Hepatocyte (in vitro differentiated cells): ENCODE measurements around the gene STX18. TPM values are rescaled to one million over a fixed set of nuclear protein-coding genes. Genes with fewer than 3 reads are reported as not detected.
A peak's percentile ranks its signal among the peaks of the same experiment; 100 is the strongest.

Source experiments
- DNase-seq: peaks from one replicate; pipeline ENCODE4 v3.0.0-alpha.2; 2016; ENCODE audit warnings: low spot score
- H2AFZ ChIP-seq: fragments of 200-600 bp; sonication (generic); 2 replicates; pipeline ENCODE4 v1.6.0; 2016; ENCODE audit warnings: antibody characterized with exemption, mild to moderate bottlenecking
- H3K27ac ChIP-seq: fragments of 200-600 bp; sonication (generic); 2 replicates; pipeline ENCODE4 v1.5.1; 2016; ENCODE audit warnings: mild to moderate bottlenecking
- H3K27me3 ChIP-seq: fragments of 200-600 bp; sonication (generic); 2 replicates; pipeline ENCODE4 v1.6.1; 2016
- H3K36me3 ChIP-seq: fragments of 200-600 bp; sonication (generic); replicated peaks from 2 replicates; pipeline ENCODE4 v1.5.1; 2016; ENCODE audit warnings: low read depth; ENCODE audit not compliant: insufficient read depth
- H3K4me1 ChIP-seq: fragments of 200-600 bp; sonication (generic); 2 replicates; pipeline ENCODE4 v1.5.1; 2016; ENCODE audit warnings: mild to moderate bottlenecking, moderate library complexity; ENCODE audit not compliant: insufficient read depth
- H3K4me2 ChIP-seq: fragments of 200-600 bp; sonication (generic); 2 replicates; pipeline ENCODE4 v1.6.0; 2016
- H3K4me3 ChIP-seq: fragments of 200-600 bp; sonication (generic); 2 replicates; pipeline ENCODE4 v1.5.1; 2016; ENCODE audit warnings: mild to moderate bottlenecking
- H3K79me2 ChIP-seq: fragments of 200-600 bp; sonication (generic); 2 replicates; pipeline ENCODE4 v1.6.0; 2017; ENCODE audit warnings: mild to moderate bottlenecking
- H3K9me2 ChIP-seq: fragments of 200-600 bp; sonication (generic); replicated peaks from 2 replicates; pipeline ENCODE4 v1.6.0; 2017; ENCODE audit warnings: mild to moderate bottlenecking; ENCODE audit not compliant: insufficient read depth
- H3K9me3 ChIP-seq: fragments of 200-600 bp; sonication (generic); 2 replicates; pipeline ENCODE4 v1.5.1; 2016; ENCODE audit warnings: low read depth, mild to moderate bottlenecking
- H4K20me1 ChIP-seq: fragments of 200-600 bp; sonication (generic); 2 replicates; pipeline ENCODE4 v1.6.0; 2016; ENCODE audit warnings: mild to moderate bottlenecking; ENCODE audit not compliant: insufficient read depth, poor library complexity, severe bottlenecking
- EZH2 ChIP-seq: fragments of 200-600 bp; sonication (generic); IDR thresholded peaks from 2 replicates; pipeline ENCODE4 v1.6.1; 2016; ENCODE audit warnings: antibody characterized with exemption, mild to moderate bottlenecking, borderline replicate concordance
- EZH2phosphoT487 ChIP-seq: fragments of 200-600 bp; sonication (generic); IDR thresholded peaks from one replicate; pipeline ENCODE4 v1.6.1; 2018; ENCODE audit warnings: antibody characterized with exemption, mild to moderate bottlenecking, low read depth, moderate library complexity; ENCODE audit not compliant: unreplicated experiment, severe bottlenecking
- WGBS: methylation state at CpG from one replicate; pipeline ENCODE4 v1.1.6; 2016; ENCODE audit warnings: low lambda C conversion rate; ENCODE audit errors: missing lambda C conversion rate; 5-methylcytosine and 5-hydroxymethylcytosine counted together
- polyA plus RNA-seq: library from polyadenylated mRNA; unstranded; fragments of >200 nt; fragmentation: Nextera tagmentation; extraction: Ambion mirVana; gene quantifications from 2 replicates; pipeline ENCODE4 v1.2.1, GENCODE V29; 2016
- total RNA-seq: library from RNA; depleted of rRNA; stranded (reverse); fragments of >200 nt; gene quantifications from 2 replicates; pipeline ENCODE4 v1.2.3, GENCODE V29; 2014
- TF ChIP-seq, protein P1 (sequence below): fragments of 200-600 bp; sonication (generic); IDR thresholded peaks from 2 replicates; pipeline ENCODE4 v1.5.1; 2016; ENCODE audit warnings: antibody characterized with exemption, mild to moderate bottlenecking; ENCODE audit not compliant: poor library complexity

The STX18 gene
- total and polyA plus RNA-seq, 2 experiments from 2014 or later: 32.1 to 54.3 TPM

DNA sequence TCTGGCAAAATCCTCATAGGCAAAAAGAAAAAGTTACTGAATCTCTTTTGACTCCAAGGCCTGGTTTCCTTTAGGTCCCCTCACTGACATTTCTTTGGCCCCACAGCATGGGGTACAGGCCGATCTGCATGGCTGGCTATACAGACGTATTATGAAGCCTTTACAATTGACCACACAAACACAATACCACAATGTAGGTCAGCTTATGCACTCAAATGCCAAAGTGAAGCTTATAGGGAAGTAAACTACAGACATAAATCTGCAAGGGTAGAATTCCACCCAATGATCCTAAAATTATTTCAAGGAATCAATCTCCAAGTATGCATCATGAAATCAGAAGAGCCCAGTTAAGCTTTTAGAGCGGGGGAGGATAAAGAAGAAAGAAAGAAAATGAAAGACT is 20.7 kb downstream of the STX18 start:
- Histone ChIP-seq H3K9me2 (no peaks in the 10 kb centered on the region), H3K27me3 (no peaks in the 10 kb centered on the region), H3K36me3 (no peaks in the 10 kb centered on the region), H3K4me1 (peaks cover 4% of the 10 kb centered on the region), H3K79me2 (peaks cover 62% of the 10 kb centered on the region), H3K4me2 (peak overlapping the region; percentile 49), H3K9me3 (no peaks in the 10 kb centered on the region), H3K27ac (peak overlapping the region; percentile 19), H3K4me3 (no peak overlapping the region), H4K20me1 (no peaks in the 10 kb centered on the region), H2AFZ (no peak overlapping the region)
- 65% methylated on average over 3 of the region's 3 CpGs for WGBS
- no peak for DNase-seq
- TF ChIP-seq EZH2phosphoT487: no peak

DNA sequence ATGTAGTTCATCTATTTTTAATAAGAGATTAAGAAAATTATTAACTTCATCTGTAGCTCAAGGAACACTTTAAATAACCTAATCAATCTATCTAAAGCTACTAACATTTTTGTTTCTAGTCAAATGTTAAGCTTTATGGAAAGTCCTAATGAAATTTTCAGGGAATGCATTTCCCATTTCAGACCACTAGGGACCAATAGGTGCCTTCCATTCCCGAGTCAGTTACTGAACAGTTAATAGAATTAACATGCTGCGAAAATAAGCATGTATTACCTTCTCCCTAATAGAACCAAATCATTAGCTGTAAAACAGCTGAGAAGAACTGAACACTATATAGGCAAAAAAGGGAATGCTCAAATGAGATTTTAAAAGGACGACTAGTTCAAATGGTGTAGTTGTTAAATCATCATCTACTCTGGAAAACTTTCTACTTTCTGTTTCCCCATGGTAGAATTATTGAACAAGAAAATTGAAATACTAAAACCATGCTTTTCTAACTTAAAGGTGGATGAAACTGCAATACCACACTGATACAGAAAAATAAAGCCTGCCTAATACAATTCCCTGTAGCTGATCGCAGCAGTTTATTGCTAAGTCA is 22.5 kb downstream of the STX18 start:
- 56% methylated on average over 4 of the region's 4 CpGs for WGBS
- Histone ChIP-seq H3K4me3 (no peak overlapping the region), H3K4me2 (peak overlapping the region; percentile 48), H3K4me1 (peaks cover 4% of the 10 kb centered on the region), H3K27me3 (no peaks in the 10 kb centered on the region), H3K79me2 (peaks cover 63% of the 10 kb centered on the region), H4K20me1 (no peaks in the 10 kb centered on the region), H2AFZ (no peak overlapping the region), H3K27ac (no peak overlapping the region), H3K9me3 (no peaks in the 10 kb centered on the region), H3K36me3 (no peaks in the 10 kb centered on the region), H3K9me2 (no peaks in the 10 kb centered on the region)
- no peak for TF ChIP-seq EZH2phosphoT487
- TF ChIP-seq EZH2: no peak
- TF ChIP-seq, protein P1, sequence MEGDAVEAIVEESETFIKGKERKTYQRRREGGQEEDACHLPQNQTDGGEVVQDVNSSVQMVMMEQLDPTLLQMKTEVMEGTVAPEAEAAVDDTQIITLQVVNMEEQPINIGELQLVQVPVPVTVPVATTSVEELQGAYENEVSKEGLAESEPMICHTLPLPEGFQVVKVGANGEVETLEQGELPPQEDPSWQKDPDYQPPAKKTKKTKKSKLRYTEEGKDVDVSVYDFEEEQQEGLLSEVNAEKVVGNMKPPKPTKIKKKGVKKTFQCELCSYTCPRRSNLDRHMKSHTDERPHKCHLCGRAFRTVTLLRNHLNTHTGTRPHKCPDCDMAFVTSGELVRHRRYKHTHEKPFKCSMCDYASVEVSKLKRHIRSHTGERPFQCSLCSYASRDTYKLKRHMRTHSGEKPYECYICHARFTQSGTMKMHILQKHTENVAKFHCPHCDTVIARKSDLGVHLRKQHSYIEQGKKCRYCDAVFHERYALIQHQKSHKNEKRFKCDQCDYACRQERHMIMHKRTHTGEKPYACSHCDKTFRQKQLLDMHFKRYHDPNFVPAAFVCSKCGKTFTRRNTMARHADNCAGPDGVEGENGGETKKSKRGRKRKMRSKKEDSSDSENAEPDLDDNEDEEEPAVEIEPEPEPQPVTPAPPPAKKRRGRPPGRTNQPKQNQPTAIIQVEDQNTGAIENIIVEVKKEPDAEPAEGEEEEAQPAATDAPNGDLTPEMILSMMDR: peak; percentile 52
- no peak for DNase-seq

DNA sequence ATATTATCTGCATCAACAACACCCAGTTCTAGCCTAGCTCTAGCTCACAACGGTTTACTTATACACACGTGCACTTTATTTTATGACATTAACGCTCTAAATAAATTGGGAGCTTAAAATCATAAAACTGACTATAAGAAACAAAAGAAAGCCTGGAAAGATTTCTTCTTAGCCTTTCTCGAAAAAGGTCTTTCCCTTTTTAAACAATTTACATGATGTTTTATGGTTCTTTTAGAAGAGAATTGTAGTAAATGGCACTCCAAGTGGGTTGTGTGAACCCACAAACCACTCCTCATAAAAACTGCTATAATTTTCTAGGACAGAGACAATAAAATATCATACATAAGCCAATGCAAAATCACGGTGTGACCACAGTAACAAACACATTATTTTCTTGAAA is 23.1 kb downstream of the STX18 start:
- Histone ChIP-seq H4K20me1 (no peaks in the 10 kb centered on the region), H3K9me2 (no peaks in the 10 kb centered on the region), H3K27me3 (no peaks in the 10 kb centered on the region), H3K9me3 (no peaks in the 10 kb centered on the region), H3K36me3 (no peaks in the 10 kb centered on the region), H3K79me2 (peaks cover 61% of the 10 kb centered on the region), H2AFZ (no peak overlapping the region), H3K27ac (no peak overlapping the region), H3K4me2 (no peak overlapping the region), H3K4me3 (no peak overlapping the region), H3K4me1 (peaks cover 4% of the 10 kb centered on the region)
- DNase-seq: no peak
- WGBS: 65% methylated on average over 5 of the region's 5 CpGs
- TF ChIP-seq, protein P1: no peak
- TF ChIP-seq EZH2 (no peak), EZH2phosphoT487 (no peak)

DNA sequence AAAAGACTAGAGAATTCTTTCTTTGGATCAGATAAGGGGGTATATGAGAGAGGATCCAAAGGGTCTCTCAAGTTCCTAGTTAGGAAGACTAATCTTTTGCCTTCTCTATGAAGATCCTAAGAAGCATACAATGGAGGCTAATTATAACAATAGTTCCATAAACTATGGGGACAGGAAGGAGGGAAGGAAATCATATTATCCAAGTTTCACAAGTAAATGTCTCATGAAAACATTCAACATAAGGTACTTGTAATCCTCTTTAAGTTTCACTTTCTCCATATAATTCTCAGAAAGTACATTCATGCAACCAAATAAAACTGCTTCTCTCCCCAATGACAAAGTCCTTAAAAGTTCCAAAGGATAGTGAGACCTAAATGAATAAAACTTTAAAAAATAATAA is 27.1 kb downstream of the STX18 start:
- peaks cover 18% of the 10 kb centered on the region for H3K4me1 ChIP-seq
- H3K27me3 ChIP-seq: no peaks in the 10 kb centered on the region
- peaks cover 78% of the 10 kb centered on the region for H3K79me2 ChIP-seq
- no peaks in the 10 kb centered on the region for H4K20me1 ChIP-seq
- DNase-seq: no peak
- H3K4me3 ChIP-seq: no peak overlapping the region
- H2AFZ ChIP-seq: no peak overlapping the region
- no peak overlapping the region for H3K27ac ChIP-seq
- no peak overlapping the region for H3K4me2 ChIP-seq
- H3K9me2 ChIP-seq: no peaks in the 10 kb centered on the region
- H3K9me3 ChIP-seq: no peaks in the 10 kb centered on the region
- H3K36me3 ChIP-seq: no peaks in the 10 kb centered on the region
- TF ChIP-seq EZH2 (no peak), EZH2phosphoT487 (no peak)
- TF ChIP-seq, protein P1: no peak
